A673 (cell line): ENCODE data around the gene RING1. TPM values are rescaled to one million over a fixed set of nuclear protein-coding genes. Genes with fewer than 3 reads are reported as not detected.

Experiments
- BruUV-seq: library from RNA; stranded (reverse); fragments of 400-500 nt; replicated peaks from 2 replicates; lab custom pipeline; 2021; lab: Mats Ljungman, UMichigan
- CTCF ChIA-PET: fragments of 300-600 bp; sonication (Branson Sonifier 250); formaldehyde crosslinking; loops from one replicate; lab custom pipeline; 2022; ENCODE audit warnings: antibody characterized with exemption; lab: Charles Lee
- POLR2A ChIA-PET: fragments of 300-600 bp; sonication (Branson Sonifier 250); formaldehyde crosslinking; loops from one replicate; lab custom pipeline; 2022; ENCODE audit warnings: antibody characterized with exemption; ENCODE audit not compliant: low non-redundant PET; lab: Charles Lee
- DNase-seq: peaks from one replicate; pipeline ENCODE4 v3.0.0-alpha.2; 2015; ENCODE audit warnings: low spot score
- H3K27ac ChIP-seq: fragments of 200-600 bp; sonication (generic); 2 replicates; pipeline ENCODE4 v1.5.1; 2016; ENCODE audit warnings: mixed run types, low read depth, mild to moderate bottlenecking, mixed read lengths, antibody characterized with exemption, low read length; ENCODE audit not compliant: poor library complexity, severe bottlenecking
- H3K27me3 ChIP-seq: fragments of 200-600 bp; sonication (generic); replicated peaks from 2 replicates; pipeline ENCODE4 v1.6.1; 2017; ENCODE audit warnings: mixed run types, low read depth, mild to moderate bottlenecking, mixed read lengths, antibody characterized with exemption, low read length; ENCODE audit not compliant: insufficient read depth, poor library complexity
- H3K36me3 ChIP-seq: fragments of 200-600 bp; sonication (generic); 2 replicates; pipeline ENCODE4 v1.6.1; 2016; ENCODE audit warnings: mixed run types, mild to moderate bottlenecking, mixed read lengths, antibody characterized with exemption, low read length; ENCODE audit not compliant: insufficient read depth, poor library complexity, severe bottlenecking
- H3K4me1 ChIP-seq: fragments of 200-600 bp; sonication (generic); 2 replicates; pipeline ENCODE4 v1.6.1; 2017; ENCODE audit warnings: mixed run types, mild to moderate bottlenecking, mixed read lengths, antibody characterized with exemption, low read length; ENCODE audit not compliant: insufficient read depth, poor library complexity, severe bottlenecking
- H3K4me3 ChIP-seq: fragments of 200-600 bp; sonication (generic); 2 replicates; pipeline ENCODE4 v1.5.1; 2016; ENCODE audit warnings: low read depth, mixed run types, mild to moderate bottlenecking, mixed read lengths, low read length; ENCODE audit not compliant: poor library complexity, severe bottlenecking
- H3K9me3 ChIP-seq: fragments of 200-600 bp; sonication (generic); 2 replicates; pipeline ENCODE4 v1.6.1; 2016; ENCODE audit warnings: mixed run types, low read depth, mild to moderate bottlenecking, mixed read lengths, antibody characterized with exemption, low read length; ENCODE audit not compliant: poor library complexity, severe bottlenecking
- EZH2 ChIP-seq: fragments of 200-600 bp; sonication (generic); IDR thresholded peaks from 2 replicates; pipeline ENCODE4 v1.6.1; 2017; ENCODE audit warnings: borderline replicate concordance, low read depth, mild to moderate bottlenecking, mixed read lengths, antibody characterized with exemption, low read length; ENCODE audit not compliant: poor library complexity, severe bottlenecking
- intact Hi-C: fragments of 100-400 bp; cut with micrococcal nuclease; formaldehyde crosslinking; loops from one replicate; pipeline ENCODE4 v1.10.0; 2022; ENCODE audit not compliant: unreplicated experiment
- total RNA-seq: library from RNA; stranded (reverse); gene quantifications from 2 replicates; pipeline ENCODE4 v1.2.3, GENCODE V29; 2021
- TF ChIP-seq, protein P1 (sequence below): fragments of 300-800, 200-600 bp; sonication (generic); conservative IDR thresholded peaks from 2 replicates; pipeline ENCODE4 v1.5.1; 2017; ENCODE audit warnings: low read depth, mild to moderate bottlenecking, antibody characterized with exemption, low read length, moderate library complexity, mixed read lengths

RING1 gene
- total RNA-seq, 1 experiment from 2014 or later = 43.3 TPM

DNA sequence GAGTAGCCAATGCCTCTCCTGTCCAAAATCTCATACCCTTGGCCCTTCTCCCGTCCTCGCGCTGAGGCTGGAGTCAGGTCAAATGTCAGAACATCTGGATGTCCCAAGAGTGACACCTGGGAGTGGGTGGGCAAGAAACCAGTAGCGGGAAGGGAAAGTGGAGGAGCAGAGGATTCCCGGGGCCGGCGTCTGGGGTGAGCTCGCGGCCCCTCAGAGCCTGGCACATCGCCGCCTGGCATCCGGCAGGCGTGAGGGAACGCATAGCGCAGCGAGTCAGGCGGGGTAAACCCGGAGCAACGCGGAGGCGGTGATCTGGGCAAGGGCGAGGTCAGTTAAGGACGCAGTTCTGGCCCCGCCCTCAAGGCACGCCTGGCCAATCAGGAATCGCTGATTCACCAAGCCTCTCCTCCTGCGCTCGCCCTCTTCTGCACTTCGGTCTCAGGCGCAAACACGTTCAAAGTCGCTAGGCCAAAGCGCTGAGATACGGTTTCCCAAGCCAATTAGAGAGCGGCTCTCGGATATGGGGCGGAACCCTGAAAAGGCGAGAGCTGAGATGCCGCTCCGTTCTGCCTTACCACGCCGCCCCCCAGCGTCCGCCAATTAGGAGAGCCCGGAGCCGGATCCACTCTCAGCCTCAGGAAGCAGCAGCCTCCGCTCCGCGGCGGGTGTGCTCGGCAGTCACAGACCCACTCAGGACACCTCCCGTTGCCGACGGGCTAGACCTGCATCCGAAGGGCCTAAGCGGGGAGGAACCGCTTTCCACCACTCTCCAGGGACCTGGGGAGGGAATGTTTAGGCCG, 40.8 kb downstream of the RING1 start:
- Histone ChIP-seq H3K9me3 (no peaks in the 10 kb centered on the region), H3K36me3 (peaks cover 3% of the 10 kb centered on the region), H3K4me1 (peaks cover 16% of the 10 kb centered on the region), H3K27ac (peak overlapping the region; percentile 94), H3K27me3 (no peaks in the 10 kb centered on the region), H3K4me3 (peak overlapping the region; percentile 59)
- TF ChIP-seq, protein P1, sequence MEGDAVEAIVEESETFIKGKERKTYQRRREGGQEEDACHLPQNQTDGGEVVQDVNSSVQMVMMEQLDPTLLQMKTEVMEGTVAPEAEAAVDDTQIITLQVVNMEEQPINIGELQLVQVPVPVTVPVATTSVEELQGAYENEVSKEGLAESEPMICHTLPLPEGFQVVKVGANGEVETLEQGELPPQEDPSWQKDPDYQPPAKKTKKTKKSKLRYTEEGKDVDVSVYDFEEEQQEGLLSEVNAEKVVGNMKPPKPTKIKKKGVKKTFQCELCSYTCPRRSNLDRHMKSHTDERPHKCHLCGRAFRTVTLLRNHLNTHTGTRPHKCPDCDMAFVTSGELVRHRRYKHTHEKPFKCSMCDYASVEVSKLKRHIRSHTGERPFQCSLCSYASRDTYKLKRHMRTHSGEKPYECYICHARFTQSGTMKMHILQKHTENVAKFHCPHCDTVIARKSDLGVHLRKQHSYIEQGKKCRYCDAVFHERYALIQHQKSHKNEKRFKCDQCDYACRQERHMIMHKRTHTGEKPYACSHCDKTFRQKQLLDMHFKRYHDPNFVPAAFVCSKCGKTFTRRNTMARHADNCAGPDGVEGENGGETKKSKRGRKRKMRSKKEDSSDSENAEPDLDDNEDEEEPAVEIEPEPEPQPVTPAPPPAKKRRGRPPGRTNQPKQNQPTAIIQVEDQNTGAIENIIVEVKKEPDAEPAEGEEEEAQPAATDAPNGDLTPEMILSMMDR = no peak
- TF ChIP-seq EZH2 = no peak
- intact Hi-C loops = loop anchor here (1.0 to 2.0 kb wide), 5 partner anchors 40 to 235 kb away; partner anchors contain the start of genes RING1, RXRB and SLC39A7
- POLR2A ChIA-PET = interaction anchor here (0.6 to 2.0 kb wide), 3 partner anchors 17 to 277 kb away, joined by 3 to 13 read pairs (median 8); no protein-coding TSS in a partner anchor
- DNase-seq = peak; percentile 99
- no TSS peak for BruUV-seq
- CTCF ChIA-PET = interaction anchor here (0.5 to 1.5 kb wide), 8 partner anchors 87 to 412 kb away, joined by 3 to 7 read pairs (median 4); no protein-coding TSS in a partner anchor

DNA sequence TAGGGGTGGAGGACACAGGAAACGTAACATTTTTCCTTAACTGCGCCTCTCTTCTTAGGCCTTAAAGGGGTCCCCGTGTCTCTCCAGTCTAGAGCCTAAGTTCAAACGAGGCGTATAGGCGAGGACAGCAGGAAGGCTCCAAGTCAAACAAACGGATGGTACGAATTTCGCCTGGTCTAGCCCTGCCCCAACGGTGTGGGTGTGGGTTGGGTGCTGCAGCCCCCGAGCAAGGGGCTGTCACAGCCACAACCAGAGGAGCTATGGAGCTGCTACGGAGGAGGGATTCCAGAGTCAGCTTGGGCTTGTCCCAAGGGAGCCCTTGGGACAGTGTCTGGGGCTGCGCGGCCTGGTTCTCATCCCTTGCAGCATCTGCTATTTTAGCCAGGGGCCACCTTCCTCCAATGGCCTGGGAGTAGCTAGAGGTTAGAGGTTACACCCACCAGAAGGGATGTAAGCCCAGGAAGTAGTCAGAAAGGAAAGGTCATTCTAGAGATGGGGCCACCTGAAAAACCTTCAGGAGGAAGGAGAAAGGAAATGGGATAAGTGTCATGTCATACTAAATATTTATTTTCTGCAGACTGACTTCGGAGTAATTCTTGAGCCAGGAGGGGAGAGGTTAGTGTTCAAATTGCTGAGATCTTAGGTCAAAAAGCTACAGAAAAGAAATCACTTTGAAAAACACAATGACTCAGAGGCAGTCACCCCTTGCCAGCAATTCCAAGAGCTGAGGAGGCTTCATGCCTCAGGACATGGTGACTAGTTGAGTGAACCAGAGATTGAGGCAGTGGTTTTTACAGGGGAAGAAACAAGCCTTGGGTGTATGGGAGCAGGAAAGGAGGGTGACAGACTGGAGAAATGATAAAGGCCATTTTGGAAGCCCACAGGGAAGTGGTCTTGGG, 41.7 kb downstream of the RING1 start:
- TF ChIP-seq, protein P1 = no peak
- no peak for TF ChIP-seq EZH2
- Histone ChIP-seq H3K9me3 (no peaks in the 10 kb centered on the region), H3K27ac (peak overlapping the region; percentile 94), H3K4me1 (peaks cover 16% of the 10 kb centered on the region), H3K27me3 (no peaks in the 10 kb centered on the region), H3K4me3 (peak overlapping the region; percentile 59), H3K36me3 (peaks cover 3% of the 10 kb centered on the region)
- no peak for DNase-seq
- ChIA-PET POLR2A (interaction anchor here (0.6 to 2.0 kb wide), 2 partner anchors 16 to 278 kb away, joined by 8 to 13 read pairs; no protein-coding TSS in a partner anchor), CTCF (interaction anchor here (0.5 to 1.0 kb wide), 2 partner anchors 190 to 250 kb away, joined by 3 read pairs; no protein-coding TSS in a partner anchor)
- TSS peak; percentile 69 for BruUV-seq
- intact Hi-C loops = loop anchor here (1.0 to 2.0 kb wide), 4 partner anchors 41 to 131 kb away; partner anchors contain the start of genes RING1, RXRB and SLC39A7

DNA sequence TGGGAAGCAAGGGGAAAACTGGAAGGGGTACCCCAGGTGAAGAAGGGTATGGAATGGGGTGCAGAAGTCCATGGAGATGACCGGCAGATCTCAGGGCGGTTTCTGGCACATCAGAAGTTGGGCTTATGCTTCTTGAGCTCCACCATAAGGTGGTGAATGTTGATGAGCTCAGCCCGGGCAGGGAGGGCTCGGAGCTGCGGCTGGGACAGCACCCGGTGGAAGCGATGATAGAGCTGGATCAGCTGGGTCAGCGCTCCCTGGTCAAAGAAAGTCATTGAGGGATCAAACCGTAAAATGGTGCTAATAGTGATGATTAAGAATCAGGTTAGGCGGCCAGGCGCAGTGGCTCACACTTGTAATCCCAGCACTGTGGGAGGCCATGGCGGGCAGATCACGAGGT, 42.4 kb downstream of the RING1 start:
- no peak for TF ChIP-seq EZH2
- TF ChIP-seq, protein P1 = no peak
- Histone ChIP-seq H3K4me1 (peaks cover 16% of the 10 kb centered on the region), H3K27me3 (no peaks in the 10 kb centered on the region), H3K9me3 (no peaks in the 10 kb centered on the region), H3K4me3 (no peak overlapping the region), H3K36me3 (peaks cover 3% of the 10 kb centered on the region), H3K27ac (no peak overlapping the region)
- intact Hi-C loops = no loop called here
- ChIA-PET POLR2A (interaction anchor here (0.6 kb wide), 1 partner anchor 95 kb away, joined by 21 read pairs; no protein-coding TSS in a partner anchor), CTCF (no interaction called here)
- BruUV-seq = no TSS peak
- no peak for DNase-seq
